ENCODE results near the gene CDH12.
"Not testable (repeated sequence)": the region's sequence is repeated elsewhere in the genome, so short reads cannot be mapped to it uniquely, and the experiment has no call there.

Gene CDH12

DNA sequence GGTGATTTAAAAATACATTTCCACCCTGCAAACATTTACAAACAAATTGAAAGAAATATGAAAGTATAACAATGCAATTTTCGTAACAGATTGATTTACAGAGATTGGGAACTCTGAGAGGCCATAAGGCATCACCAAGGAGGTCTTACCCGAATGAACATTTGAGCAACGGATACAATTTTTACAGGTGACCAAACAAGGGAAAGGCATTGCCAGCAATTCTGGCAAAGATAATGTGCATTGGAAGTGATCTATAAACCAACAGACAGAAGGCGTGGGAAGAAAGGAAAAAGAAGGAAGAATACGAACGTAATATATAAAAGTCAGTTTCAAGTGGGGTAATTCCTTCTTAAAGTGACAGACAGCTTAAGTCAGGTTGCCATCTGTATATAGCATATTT lies 295.9 kb downstream of the CDH12 start:
- DNase-seq: no peak

DNA sequence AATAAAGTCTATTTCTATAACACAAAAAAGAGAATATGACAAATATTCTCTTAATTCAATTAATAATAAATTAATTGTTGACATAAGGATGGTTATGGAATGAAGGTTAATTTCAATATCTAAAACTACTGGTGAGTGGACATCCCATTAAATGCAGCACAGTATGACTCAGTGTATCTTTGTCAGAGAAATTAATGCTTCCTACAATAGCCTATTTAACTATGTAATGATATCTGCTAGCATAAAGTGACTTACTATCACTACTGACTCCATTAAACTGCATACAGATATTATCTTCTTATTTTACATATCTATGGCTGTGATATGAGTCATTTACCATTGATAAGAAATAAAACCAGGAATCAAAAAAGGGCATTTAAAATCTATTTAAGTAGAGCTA lies 298.7 kb downstream of the CDH12 start:
- DNase-seq: no peak

DNA sequence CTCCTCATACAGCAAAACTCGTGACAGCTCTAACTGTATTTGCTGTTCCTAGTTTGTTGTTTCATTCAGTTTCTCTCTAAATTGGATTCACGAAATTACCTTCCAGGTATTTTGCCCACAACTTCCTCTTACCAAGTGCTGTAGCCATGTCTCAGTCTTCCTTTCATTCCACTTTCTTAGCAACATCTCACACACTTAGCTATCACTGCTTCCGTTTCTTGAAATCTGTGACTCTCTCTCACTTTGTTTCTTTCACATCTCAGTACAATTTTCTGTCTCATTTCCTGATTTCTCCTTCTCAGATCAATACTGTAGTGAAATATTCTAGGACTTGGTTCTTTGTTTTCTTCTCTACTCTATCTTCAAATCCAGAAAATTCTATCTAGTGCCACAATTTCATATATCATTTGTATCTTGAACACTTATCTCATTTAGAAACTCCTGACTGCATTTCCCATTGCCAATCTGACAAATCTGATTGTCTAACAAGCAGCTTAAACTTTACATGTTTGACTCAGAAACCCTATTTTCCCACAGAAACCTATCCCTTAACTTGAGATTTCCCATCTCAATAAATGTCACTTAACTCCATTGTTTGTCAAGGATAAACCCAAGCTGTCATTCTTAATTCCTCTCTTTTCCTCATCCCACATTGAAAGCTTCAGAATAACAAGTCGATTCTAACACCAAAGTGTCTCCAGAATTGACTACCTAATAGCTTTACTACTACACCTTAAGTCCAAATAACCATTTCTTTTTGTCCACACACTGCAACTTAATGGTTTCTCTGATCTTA lies 303.1 kb downstream of the CDH12 start:
- DNase-seq: no peak

GRCh38 chr5:22542340-22542739 lies 310.8 kb downstream of the CDH12 start:
- no peak for DNase-seq

- no peak for DNase-seq
These were observed 312.1 kb downstream of the CDH12 start for GRCh38 chr5:22541037-22541436.

DNA sequence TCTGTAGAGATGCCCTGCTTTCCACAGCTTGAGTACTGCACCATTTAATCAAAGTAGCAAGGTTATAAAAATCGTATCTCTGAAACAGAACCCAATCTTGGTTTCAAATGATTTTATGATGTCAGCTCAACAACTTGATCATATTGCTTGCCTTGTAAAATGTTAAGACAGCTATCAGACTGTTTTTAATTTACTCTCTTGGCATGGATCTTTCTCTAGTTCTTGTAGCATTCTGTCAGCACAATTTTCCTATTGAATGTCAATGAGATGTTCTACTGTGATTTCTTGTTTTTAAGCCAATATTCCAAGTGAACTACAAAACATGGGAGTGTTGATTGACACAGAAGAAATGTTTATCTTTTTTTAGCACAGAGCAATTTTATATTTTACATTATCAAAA lies 313.4 kb downstream of the CDH12 start:
- DNase-seq: no peak

DNA sequence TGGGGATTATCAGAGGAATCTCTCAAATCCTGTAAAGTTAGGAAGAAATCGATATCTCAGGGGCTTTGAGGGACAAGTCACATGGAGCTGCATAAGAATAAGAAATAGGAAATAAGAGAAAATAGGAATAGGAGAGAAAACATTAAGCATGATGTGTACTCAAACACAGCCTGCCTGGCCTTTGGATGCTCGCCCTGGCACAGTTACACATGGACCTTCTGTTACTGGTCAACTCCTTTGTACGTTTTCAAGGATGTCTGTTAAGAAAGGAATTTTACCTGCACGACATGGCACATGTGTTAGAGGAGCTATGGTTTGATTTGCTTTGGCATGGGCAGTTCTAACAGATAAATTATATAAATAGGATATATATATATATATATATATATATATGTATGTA lies 321.2 kb downstream of the CDH12 start:
- no peak for DNase-seq

GRCh38 chr5:22521521-22521920 lies 331.6 kb downstream of the CDH12 start:
- DNase-seq: peak; percentile 11

DNA sequence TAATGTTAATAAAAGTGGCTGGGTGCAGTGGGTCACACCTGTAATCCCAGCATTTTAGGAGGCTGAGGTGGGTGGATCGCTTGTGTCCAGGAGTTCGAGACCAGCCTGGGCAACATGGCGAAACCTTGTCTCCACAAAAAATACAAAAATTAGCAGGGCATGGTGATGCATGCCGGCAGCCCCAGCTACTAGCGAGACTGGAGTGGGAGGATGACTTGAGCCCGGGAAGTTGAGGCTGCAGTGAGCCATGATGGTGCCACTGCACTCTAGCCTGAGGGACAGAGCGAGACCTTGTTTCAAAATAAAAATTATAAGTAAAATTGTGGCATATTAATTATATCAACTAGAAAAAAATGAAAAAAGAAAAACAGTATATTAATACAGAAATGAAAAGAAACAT lies 336.6 kb downstream of the CDH12 start:
- DNase-seq: not testable (repeated sequence)

- peak; percentile 12 for DNase-seq
These were observed 338.9 kb downstream of the CDH12 start for GRCh38 chr5:22514231-22514630.

DNA sequence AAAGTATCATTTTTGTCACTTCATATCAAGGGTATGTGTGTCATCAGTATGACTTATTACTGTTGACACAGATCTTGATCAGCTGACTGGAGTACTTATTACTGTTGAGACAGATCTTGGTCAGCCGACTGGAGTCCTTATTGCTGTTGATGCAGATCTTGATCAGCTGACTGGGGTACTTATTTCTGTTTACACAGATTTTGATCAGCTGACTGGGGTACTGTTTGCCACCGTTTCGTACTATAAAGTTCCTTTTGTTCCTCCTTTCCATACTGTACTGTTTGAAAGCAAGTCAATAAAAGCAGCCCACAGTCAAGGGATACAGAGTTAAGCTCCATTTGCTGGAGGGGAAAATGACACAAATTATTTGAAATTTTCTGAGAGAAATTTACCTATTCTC lies 347.3 kb downstream of the CDH12 start:
- no peak for DNase-seq

DNA sequence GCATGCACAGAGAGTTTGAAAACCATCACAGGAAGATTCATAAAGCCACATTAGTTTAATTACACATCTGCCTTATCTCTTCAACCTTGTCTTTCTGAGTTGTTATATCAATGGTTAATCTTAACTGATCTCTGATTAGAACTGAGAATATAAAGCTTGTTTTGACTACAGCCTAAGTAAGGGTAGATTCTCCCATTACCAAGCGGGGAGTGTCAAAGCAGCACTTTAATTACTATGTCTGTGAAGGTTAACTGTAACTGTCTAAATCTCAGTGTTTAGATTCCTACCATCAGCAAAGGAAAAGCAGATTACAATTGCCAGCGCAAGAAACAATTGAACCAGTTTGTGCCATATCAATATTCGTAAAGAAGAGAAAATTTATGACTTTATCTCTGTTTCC lies 348.7 kb downstream of the CDH12 start:
- DNase-seq: no peak

GRCh38 chr5:22500556-22500955 lies 352.6 kb downstream of the CDH12 start:
- DNase-seq: no peak

DNA sequence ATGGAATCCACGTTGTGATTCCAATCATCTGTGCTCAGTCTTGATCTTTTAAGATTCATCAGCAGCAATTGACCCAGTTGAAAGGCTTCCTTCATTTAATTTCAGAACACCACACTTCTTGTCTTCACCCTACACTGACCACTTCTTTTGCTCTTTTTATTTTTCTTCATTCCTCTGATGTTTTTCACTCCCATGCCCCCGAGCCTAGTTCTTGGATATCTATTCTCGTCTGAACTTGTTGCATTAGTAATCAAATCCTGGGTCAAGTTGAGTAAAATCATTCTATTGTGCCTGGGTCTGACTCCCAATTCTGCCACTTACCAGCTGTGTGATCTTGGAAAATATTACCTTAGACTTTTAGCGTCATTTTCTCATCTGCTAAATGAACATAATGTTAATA lies 356.5 kb downstream of the CDH12 start:
- DNase-seq: no peak

GRCh38 chr5:22495016-22495720 lies 358.0 kb downstream of the CDH12 start:
- DNase-seq: no peak

- no peak for DNase-seq
These were observed 364.7 kb downstream of the CDH12 start for GRCh38 chr5:22488427-22488826.

- DNase-seq: no peak
These were observed 372.8 kb downstream of the CDH12 start for GRCh38 chr5:22480305-22480704.

GRCh38 chr5:22473886-22474285 lies 379.3 kb downstream of the CDH12 start:
- peak; percentile 3 for DNase-seq

- no peak for DNase-seq
These were observed 382.0 kb downstream of the CDH12 start for GRCh38 chr5:22471154-22471553.

- DNase-seq: no peak
These were observed 382.7 kb downstream of the CDH12 start for GRCh38 chr5:22470408-22470807.

- no peak for DNase-seq
These were observed 387.5 kb downstream of the CDH12 start for GRCh38 chr5:22465616-22466015.

DNA sequence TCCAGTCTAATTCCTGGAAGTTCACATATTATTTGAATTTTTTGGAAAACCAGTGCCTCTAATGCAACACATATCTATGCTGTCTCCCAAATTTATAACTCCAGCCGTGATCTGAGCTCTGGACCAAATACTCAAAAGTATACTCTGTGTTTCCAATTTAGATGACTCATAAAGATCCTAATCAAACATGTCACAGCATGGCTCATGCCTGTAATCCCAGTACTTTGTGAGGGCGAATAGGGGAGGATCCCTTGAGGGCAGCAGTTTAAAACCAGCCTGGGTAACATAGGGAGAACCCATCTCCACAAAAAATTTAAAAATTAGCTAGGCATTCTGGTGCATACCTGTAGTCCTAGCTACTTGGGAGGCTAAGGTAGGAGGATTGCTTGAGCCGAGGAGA lies 388.0 kb downstream of the CDH12 start:
- DNase-seq: peak; percentile 0

- no peak for DNase-seq
These were observed 393.0 kb downstream of the CDH12 start for GRCh38 chr5:22460189-22460588.

GRCh38 chr5:22432905-22433304 lies 420.2 kb downstream of the CDH12 start:
- DNase-seq: no peak

Measured in fibroblast of skin of abdomen (primary cell).